RKO (cell line): Measurements from ENCODE around the gene S1PR5.

Experiments
- DNase-seq: peaks from one replicate; pipeline ENCODE4 v3.0.0-alpha.2; 2016; ENCODE audit warnings: low spot score

S1PR5 gene

DNA sequence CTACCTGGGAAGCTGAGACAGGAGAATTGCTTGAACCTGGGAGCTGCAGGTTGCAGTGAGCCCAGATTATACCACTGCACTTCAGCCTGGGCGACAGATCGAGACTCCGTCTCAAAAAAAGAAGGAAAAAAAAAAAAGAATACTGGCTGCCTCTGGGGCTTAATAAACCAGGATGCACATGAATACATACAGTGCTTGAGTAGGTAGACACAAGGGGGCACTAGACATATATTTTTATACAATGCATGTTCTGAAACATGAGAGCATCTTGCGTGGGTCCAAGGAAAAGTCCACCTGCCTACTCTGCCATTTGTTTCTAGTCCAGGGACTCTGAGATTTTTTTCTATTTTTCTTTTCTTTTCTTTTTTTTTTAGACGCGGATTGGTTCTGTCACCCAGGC is 45.3 kb downstream of the S1PR5 start:
- peak; percentile 62 for DNase-seq

GRCh38 chr19:10468133-10468532 is 49.1 kb downstream of the S1PR5 start:
- DNase-seq, result no peak

DNA sequence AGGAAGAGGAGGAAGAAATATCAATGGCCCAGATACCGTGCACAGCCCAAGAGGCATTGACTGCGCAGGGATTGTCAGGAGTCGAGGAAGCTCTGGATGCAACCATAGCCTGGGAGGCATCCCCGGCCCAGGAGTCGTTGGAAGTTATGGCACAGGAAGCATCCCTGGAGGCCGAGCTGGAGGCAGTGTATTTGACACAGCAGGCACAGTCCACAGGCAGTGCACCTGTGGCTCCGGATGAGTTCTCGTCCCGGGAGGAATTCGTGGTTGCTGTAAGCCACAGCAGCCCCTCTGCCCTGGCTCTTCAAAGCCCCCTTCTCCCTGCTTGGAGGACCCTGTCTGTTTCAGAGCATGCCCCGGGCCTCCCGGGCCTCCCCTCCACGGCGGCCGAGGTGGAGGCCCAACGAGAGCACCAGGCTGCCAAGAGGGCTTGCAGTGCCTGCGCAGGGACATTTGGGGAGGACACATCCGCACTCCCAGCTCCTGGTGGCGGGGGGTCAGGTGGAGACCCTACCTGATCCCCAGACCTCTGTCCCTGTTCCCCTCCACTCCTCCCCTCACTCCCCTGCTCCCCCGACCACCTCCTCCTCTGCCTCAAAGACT is 50.0 kb downstream of the S1PR5 start:
- no peak for DNase-seq

DNA sequence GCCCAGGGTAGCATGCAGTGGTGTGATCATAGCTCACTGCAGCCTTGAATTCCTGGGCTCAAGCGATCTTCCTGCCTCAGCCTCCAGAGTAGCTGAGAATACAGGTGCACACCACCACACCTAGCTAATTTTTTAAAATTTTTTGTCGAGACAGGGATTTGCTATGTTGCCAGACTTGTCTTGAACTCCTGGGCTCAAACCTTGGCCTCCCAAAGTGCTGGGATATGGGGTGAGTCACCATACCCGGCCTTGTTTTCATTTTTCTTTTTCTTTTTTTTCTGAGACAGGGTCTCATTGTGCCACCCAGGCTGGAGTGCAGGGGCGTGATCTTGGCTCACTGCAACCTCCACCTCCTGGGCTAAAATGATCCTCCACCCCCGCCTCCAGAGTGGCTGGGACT is 52.8 kb downstream of the S1PR5 start:
- no peak for DNase-seq
